Measurements from ENCODE around the gene HK1.

Gene HK1

DNA sequence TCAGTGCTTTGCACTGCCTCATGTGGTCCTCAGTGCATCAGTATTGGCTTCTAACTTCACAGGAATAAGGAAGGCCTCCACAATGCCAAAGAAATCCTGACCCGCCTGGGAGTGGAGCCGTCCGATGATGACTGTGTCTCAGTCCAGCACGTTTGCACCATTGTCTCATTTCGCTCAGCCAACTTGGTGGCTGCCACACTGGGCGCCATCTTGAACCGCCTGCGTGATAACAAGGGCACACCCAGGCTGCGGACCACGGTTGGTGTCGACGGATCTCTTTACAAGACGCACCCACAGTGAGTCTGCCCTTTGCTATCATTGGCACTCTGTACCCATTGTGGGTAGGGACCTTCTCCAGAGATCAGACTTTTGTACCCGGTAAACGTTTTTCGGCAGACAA, 101.5 kb downstream of the HK1 start:
- no peak for DNase-seq

DNA sequence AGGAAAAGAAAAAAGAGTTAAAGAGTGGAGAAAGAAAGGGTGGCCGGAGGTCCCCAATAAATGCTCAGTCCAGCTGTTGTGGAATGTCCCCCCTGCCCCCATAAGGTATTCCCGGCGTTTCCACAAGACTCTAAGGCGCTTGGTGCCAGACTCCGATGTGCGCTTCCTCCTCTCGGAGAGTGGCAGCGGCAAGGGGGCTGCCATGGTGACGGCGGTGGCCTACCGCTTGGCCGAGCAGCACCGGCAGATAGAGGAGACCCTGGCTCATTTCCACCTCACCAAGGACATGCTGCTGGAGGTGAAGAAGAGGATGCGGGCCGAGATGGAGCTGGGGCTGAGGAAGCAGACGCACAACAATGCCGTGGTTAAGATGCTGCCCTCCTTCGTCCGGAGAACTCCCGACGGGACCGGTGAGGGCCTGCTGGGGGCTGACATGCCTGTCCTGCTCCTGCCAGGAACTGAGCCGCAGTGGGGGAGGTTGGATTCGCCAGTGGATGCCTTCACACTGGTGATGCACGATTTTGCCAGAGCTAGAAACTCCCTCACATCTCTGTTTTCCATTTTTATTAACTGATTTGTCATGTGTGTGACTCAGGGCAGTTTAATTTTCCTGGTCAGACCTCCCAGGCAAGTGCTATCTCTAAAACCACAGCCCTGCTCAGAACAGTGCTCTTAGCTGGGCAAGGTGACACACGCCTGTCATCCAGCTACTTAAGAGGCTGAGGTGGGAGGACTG, 104.3 kb downstream of the HK1 start:
- DNase-seq: peak; percentile 93

DNA sequence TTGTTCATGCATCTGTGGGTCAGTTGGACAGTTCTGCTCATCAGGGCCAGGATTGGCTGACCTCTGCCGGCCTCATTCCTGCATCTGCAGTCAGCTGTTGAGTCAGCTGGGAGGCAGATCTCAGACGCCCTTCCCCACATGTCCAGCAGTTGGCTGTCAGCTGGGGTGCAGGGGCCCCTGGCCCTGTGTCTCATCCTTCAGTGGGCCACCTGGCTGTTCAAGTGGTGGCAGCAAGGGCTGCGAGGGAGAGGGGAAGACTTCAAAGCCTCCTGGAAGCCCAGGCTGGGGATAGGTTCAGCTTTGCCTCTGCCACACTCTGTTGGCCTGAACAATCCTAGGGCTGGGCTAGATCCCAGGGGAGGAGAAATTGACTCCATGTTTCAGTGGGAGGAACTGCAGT, 105.3 kb downstream of the HK1 start:
- peak; percentile 84 for DNase-seq

DNA sequence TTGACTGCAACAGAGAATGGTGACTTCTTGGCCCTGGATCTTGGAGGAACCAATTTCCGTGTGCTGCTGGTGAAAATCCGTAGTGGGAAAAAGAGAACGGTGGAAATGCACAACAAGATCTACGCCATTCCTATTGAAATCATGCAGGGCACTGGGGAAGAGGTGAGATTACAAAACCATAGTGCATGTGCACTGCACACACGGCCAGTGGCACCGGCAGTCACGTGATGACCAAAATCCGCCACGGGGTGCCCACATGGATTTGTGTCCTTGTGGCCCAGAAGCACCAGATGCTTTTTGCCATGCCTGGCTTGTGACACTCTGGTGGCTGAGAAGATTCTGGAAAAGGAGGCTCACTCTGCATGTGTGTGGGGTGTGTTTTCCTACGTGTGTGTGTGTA, 106.0 kb downstream of the HK1 start:
- no peak for DNase-seq

DNA sequence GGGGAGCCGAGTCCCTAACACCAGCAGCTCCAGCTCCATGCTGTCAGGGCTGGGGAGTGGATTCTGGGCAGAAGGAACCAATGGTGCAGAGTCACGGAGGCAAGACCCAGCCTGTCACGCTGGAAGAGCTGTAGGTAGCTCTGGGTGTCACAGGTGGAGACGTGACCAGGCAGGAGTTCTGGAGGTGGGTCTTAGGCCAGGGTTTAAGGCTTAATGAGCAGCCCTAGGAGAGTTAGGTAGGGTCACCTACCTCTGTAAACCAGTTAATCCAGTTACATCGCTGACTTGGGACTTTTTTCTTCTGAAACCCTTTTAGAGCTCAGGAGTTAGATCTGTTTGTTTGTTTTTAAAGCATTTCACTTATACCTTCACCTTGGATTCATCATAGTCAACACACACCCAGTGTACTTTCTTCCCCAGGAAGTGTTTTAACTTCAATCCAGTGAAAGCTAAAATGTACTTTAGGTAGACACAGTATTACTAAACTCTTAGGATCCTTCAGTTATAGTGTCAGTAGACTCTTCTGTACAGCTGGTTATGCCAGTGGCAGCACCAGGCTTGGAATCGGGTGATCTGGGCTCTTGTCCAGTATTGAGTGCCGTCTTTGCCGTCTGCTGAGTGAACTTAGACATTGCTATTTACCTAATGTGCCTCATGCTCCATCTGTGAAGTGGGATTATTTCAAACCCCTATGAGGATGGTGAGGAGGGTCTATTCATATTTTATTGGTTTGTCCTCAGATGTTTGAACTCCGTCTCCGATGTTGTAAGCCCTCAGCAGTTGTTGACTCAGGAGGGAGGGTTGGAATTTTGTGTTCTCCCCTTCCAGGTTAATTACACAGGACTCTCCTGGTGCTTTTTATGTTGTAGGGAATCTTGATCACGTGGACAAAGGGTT, 107.4 kb downstream of the HK1 start:
- DNase-seq: no peak

DNA sequence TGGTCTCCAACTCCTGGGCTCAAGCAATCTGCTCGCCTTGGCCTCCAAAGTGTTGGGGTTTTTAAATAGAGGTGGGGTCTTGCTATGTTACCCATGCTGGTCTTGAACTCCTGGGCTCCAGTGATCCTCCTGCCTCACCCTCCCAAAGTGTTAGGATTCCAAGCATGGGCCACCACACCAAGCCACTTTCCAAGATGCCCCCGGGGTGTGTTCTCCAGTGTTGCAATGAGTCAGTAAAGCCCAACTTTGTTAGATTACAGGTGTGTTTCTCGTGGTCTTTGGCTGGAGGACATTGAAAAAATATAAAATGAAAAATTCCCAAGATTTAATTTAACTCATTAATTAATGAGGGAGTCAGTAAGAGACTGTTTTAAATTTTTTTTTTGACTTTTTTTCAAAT, 109.2 kb downstream of the HK1 start:
- no peak for DNase-seq

DNA sequence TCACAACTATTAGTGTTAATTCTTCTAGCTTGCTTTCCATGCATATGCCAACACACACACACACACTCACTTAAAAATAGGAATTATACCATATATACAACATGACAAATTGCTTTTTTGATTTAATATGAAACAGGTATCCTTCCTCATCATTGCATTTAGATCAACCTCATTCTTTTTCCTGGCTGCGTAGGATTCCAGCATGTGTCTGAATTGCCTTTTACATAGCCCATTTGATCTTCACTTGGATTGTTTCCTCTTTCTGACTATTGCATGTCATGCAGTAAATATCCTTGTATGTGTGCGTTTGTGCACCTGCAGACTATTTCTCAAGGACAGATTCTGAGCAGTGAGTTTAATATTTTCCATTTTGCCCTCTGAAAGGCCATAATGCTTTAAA, 110.2 kb downstream of the HK1 start:
- DNase-seq: no peak

DNA sequence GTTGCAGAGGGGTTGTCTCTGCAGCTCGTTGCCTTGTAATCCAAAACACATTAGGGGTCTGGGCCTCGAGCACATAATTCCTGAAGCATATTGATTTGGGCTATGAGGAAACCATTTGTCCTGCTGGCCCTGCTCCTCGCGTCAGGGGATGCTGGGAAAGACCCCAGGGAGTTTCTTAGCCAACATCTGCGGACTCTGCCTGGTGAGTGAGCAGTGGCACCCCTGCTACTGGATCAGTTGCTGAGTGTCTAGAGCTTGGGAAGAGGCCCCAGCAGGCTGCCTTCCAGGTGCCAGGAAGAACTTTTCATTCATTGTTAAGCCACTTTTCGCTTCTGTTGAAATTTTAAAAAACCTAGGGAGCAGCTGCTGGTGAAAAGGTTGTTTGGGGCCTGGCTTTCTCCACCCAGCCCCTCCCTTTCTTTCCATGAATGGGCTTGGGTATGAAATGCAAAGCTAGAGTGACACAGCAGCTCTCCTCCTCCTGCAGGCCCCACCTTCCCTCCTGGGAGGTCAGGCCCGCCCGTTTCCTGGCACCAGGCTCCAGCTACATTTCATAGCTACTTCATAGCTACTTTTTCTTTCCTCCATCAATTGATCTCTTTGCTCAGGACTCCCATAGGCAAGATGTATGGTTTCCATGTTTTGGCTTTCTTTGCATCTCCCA, 111.7 kb downstream of the HK1 start:
- DNase-seq: no peak

DNA sequence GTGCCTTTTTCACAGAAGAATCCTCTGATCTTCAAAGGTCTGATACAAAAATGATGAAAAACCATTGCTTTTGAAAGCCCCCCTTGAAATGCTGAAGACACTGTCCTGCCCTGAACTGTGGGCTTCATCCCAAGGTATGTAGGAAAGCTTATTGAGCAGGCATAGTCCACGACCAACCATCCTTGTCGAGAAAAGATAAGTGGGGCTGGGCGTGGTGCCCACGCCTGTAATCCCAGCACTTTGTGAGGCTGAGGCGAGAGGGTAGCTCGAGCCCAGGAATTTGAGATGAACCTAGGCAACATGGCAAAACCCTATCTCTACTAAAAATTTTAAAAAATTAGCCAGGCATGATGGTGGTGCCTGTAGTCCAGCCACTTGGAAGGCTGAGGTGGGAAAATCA, 112.9 kb downstream of the HK1 start:
- no peak for DNase-seq

DNA sequence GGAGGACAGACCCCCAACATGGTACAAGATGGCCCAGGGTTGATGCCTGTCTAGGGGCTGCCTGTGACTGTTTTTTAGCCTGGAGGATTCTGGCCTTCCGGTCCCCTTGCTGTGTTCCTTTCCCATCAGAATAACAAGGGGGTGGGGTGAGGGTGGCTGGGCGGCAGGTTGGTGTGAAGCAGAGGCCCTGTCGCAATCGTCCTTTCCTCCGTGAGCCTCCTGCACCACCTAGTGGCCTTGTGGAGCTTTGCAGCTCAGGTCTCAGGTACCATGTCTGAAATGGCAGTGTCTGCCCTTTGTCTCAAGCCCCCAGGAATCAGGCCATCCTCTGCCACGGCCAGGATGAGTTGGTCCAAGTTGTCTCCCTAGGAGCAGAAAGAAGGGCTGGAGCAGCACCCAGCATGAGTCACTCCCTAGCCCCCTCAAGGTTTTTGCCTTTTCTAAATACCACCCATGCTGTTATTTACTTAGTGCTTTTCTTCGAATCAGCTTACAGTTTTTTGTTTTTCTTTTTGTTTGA, 114.2 kb downstream of the HK1 start:
- DNase-seq: peak; percentile 72

DNA sequence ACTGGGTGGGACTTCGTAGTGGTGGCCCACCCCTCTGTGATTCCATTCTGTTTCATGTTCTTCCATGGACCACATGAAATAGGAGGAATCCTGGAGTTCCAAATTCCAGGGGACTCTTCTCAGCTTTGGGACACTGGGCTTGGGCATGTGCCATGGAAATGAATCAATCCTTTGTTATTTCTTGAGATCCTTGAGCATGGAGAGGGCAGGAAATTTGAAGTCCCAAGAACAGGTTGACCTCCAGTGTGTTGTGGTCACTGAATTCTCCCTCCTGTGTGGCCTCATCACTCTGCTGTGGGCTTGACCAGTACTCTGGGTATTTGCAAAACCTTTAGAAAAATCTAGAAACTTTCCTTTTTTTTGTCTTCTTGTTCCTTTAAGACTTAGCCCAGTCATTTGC, 115.7 kb downstream of the HK1 start:
- no peak for DNase-seq

DNA sequence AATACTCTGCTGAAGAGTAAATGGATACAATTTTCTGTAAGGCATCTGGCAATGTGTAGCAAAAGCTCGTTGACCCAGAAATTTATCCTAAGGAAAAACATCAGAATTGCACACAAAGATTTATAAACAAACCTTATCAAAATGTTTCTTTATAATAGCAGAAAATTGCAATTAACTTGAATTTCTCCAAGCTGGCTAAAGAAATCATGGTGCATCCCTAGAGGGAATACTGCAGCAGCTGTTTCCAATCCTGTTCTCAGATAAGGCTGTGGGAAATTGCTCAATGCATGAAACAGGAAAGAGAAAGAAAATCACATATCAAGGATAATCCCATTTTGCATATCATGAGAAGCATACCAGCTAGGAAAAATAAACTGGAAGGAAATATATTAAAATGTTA, 119.7 kb downstream of the HK1 start:
- DNase-seq: no peak

DNA sequence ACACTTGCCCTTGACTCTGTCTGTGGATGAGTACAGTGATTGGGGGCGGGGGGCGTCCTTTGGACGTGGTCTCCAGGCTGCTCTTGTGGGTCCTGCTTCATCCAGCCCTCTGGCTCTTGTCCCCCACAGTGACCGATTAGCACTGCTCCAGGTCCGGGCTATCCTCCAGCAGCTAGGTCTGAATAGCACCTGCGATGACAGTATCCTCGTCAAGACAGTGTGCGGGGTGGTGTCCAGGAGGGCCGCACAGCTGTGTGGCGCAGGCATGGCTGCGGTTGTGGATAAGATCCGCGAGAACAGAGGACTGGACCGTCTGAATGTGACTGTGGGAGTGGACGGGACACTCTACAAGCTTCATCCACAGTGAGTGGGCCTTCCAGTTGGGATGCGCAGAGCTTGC, 120.2 kb downstream of the HK1 start:
- no peak for DNase-seq

DNA sequence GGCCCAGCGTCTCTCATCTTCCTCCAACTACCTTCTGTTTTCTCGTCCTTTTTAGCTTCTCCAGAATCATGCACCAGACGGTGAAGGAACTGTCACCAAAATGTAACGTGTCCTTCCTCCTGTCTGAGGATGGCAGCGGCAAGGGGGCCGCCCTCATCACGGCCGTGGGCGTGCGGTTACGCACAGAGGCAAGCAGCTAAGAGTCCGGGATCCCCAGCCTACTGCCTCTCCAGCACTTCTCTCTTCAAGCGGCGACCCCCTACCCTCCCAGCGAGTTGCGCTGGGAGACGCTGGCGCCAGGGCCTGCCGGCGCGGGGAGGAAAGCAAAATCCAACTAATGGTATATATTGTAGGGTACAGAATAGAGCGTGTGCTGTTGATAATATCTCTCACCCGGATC, 122.6 kb downstream of the HK1 start:
- DNase-seq: no peak

DNA sequence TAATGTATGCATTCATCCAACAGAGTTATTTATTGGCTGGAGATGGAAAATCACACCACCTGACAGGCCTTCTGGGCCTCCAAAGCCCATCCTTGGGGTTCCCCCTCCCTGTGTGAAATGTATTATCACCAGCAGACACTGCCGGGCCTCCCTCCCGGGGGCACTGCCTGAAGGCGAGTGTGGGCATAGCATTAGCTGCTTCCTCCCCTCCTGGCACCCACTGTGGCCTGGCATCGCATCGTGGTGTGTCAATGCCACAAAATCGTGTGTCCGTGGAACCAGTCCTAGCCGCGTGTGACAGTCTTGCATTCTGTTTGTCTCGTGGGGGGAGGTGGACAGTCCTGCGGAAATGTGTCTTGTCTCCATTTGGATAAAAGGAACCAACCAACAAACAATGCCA, 123.1 kb downstream of the HK1 start:
- DNase-seq: no peak

DNA sequence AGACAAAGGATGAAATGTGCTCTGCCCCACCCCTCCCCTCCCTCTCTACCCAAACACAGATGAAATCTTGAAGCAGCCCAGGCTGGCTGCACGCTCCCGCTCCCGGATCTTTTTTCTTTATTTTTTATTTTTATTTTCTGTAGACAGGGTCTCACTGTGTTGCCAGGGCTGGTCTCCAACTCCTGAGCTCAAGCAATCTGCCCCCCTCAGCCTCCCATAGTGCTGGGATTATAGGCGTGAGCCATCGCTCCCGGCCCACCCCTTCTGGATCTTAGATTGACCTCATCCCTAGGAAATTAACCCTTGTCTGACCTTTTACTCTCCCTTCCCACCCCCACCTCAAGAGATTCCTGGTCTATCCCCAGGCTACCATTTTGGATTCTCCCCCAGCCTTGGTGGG, 124.1 kb downstream of the HK1 start:
- no peak for DNase-seq

DNA sequence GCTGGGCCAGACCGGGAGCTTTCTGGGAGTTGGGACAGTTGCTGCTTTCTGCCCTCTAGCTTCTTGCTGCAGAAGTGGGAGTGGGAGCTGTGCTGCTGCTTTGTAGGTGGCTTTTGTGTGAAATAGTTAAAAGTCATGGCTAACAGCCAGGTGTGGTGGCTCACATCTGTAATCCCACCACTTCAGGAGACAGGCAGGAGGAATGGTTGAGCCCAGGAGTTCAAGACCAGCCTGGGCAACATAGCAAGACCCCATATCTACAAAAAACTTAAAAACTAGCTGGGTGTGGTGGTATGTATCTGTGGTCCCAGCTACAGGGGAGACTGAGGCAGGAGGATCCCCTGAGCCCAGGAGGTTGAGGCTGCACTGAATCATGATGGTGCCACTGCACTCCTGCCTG, 124.8 kb downstream of the HK1 start:
- no peak for DNase-seq

DNA sequence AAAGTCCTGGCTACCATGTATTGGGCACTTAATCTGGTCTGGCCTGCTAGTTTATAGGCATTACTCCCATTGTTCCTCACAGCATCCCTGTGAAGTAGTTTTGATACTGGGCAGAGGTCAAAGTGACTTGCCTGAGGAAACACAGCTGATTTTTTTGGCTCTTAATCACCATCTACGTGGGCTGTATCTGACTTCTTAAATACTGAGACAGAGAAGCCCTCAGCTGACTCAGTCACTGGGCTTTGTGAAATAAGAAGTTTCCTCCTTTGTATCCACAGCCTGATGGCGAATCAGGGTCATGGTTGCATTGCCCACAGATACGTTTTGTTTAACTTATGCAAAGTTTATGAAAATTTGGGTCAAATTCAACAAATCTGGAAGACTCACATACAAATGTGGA, 125.2 kb downstream of the HK1 start:
- DNase-seq: peak; percentile 87

DNA sequence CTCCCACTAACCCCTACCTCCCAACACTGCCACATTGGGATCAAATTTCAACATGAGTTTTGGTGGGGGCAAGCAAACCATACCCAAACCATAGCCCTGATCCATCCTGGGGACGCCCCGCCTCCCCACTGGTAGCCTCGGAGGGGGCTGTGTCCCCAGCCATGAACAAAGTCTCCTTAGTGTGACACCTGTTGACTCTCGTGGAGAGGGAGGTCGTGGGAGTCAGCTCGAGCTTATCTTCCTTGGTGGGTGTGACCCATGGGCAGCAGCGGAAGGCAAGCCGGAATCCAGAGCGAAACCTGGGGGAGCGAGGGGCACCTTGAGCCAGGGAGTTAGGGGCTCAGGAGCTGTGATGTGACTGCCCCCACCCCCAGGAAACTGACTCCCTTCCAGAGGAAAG, 126.5 kb downstream of the HK1 start:
- DNase-seq: no peak

DNA sequence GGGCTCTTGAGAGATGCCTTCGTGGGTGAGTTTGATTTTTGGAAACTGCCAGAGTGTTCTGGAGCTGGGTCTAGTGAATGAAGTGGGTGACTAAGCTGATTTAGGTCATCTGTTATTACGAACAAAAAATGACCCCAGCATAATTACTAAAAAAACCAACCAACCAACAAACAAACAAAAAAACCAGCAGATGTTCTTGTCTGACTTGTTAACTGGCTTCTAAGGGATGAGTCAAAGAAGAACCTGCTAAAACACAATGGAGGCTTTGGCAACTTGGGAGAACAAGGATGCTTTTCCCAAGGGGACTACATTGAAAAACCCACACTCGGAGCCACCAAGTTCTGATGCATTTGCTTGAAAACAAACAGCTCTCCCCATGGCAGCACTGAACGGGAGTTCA, 126.9 kb downstream of the HK1 start:
- peak; percentile 56 for DNase-seq

DNA sequence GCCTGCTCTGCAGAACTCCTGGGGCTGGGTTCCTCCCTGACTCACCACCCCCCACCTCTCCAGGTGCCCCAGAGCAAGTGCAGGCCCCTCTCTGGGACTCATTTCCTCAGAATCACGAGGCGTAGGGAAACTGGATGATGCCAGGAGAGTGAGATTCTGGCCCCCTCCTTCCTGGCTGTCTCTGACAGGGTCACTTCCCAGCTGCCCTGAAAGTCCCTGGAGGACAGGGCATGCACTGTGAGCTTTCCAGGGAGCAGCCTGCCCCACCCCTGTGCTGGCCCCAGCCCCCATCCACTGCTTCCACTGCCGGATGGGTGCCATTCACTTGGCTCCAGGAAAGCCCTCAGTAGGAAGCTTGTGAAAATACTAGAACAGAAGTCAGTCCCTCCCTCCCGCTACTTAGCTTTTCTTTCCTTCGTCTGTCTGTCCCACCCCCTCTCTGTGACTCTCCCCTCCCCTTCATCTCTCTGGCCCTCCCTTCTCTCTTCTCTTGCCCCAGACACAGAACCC, 128.1 kb downstream of the HK1 start:
- DNase-seq: no peak

DNA sequence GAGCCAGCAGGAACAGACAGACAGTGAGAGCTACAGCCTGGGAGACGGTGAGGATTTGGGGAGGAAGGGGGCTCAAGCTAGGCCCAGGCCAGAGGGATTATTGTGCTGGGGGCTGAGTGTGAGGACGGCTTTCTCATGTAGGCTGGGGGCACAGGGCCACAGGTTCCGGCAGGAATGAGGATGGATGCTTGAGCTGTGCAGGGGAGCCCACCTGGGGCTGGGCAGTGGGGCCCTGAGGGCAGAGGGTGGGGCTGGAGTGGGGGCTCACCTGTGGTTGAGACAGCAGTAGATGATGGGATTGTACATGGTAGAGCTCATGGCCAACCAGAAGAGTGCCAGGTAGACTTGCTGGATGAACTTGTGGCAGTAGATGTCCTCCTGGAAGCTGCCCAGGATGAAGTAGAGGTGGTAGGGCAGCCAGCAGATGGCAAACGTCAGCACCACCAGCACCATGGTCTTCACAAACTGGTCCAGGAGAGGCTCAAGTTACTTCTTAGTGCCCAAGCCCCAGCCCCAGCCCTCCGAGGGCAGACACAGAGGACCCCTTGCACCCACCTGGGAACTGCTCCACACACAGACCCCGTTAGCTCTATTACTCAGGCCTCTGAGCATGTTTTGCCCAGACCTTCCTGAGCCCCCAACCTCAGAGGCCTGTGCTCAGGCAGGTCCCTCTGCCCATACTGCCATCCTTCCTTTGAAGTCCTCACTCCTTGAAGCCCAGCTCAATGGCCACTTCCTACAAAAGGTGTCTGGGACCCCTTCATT, 128.7 kb downstream of the HK1 start:
- no peak for DNase-seq
